PC-9 (cell line): ENCODE data around the gene ZNF12.
"Not testable (repeated sequence)": the region's sequence is repeated elsewhere in the genome, so short reads cannot be mapped to it uniquely, and the experiment has no call there.

ENCODE experiments used
- CTCF ChIP-seq: fragments of 200-600 bp; sonication (generic); conservative IDR thresholded peaks from 2 replicates; pipeline ENCODE4 v1.6.1; 2017; ENCODE audit warnings: mixed run types, antibody characterized with exemption, mild to moderate bottlenecking, moderate library complexity
- EZH2 ChIP-seq: fragments of 200-600 bp; sonication (generic); IDR thresholded peaks from 2 replicates; pipeline ENCODE4 v1.8.0; 2017; ENCODE audit warnings: antibody characterized with exemption, low read depth

GRCh38 chr7:6726341-6726740, 19.6 kb upstream of the ZNF12 start:
- not testable (repeated sequence) for TF ChIP-seq CTCF, EZH2
